Testis (tissue), 2 donors: ENCODE data around the gene B3GNT4.

Source experiments
- CTCF ChIP-seq, 3 experiments: fragments of 450-650 bp in 2 of 3; fragments of 200-600 bp in 1 of 3; sonication (generic) in 1 of 3; IDR thresholded peaks; one replicate each; pipeline ENCODE4 v1.5.1; 2016 to 2019; ENCODE audit warnings: antibody characterized with exemption in 3 of 3, mild to moderate bottlenecking in 2 of 3, moderate library complexity in 1 of 3
- POLR2A ChIP-seq: fragments of 450-650 bp; IDR thresholded peaks from one replicate; pipeline ENCODE4 v1.6.1; 2017; ENCODE audit warnings: antibody characterized with exemption, mild to moderate bottlenecking, moderate library complexity

GRCh38 chr12:122216445-122216844 lies 12.9 kb downstream of the B3GNT4 start:
- TF ChIP-seq CTCF (IDR thresholded peaks at IDR 0.05): no peak
- no peak for TF ChIP-seq POLR2A
